HCT116 (cell line): ENCODE measurements around the gene PDE4D. TPM values are rescaled to one million over a fixed set of nuclear protein-coding genes. Genes with fewer than 3 reads are reported as not detected.
A peak's percentile ranks its signal among the peaks of the same experiment; 100 is the strongest.

Experiments used
- ATAC-seq: fragments of 200-7000 bp; cut with Tn5 transposase; 2 replicates; pipeline ENCODE4 v1.9.1; 2020; ENCODE audit warnings: mild to moderate bottlenecking, moderate library complexity
- BruUV-seq: library from RNA; stranded (reverse); fragments of 400-500 nt; replicated peaks from 2 replicates; lab custom pipeline; 2021; lab: Mats Ljungman, UMichigan
- CTCF ChIA-PET: fragments of 300-600 bp; sonication (Branson Sonifier 250); formaldehyde crosslinking; loops from one replicate; lab custom pipeline; 2021; ENCODE audit warnings: antibody characterized with exemption; lab: Charles Lee
- POLR2A ChIA-PET: fragments of 300-600, 350-600 bp; sonication (Branson Sonifier 250); formaldehyde crosslinking; loops from one replicate; lab custom pipeline; 2021; ENCODE audit warnings: antibody characterized with exemption; lab: Charles Lee
- RAD21 ChIA-PET, 2 experiments: fragments of 300-600 bp; sonication (Branson Sonifier 250); formaldehyde crosslinking; loops; one replicate each; lab custom pipeline; 2023; ENCODE audit warnings: low total read pairs in 2 of 2; ENCODE audit not compliant: uncharacterized antibody in 2 of 2, unreplicated experiment in 2 of 2, low non-redundant PET in 1 of 2; lab: Charles Lee
- DNase-seq: peaks from one replicate; pipeline ENCODE4 v3.0.0-alpha.2; 2010; ENCODE audit warnings: low read depth, low spot score
- H2AFZ ChIP-seq: fragments of 200-600 bp; shearing (Covaris generic), sonication (generic); 2 replicates; pipeline ENCODE4 v1.6.1; 2017; ENCODE audit warnings: low read depth, mixed run types, mixed read lengths, antibody characterized with exemption, low read length; ENCODE audit not compliant: poor library complexity, severe bottlenecking
- H3K27ac ChIP-seq: 2 replicates; pipeline ENCODE4 v1.5.1; 2012; ENCODE audit warnings: low read depth, low read length
- H3K27me3 ChIP-seq: fragments of 200-600 bp; sonication (generic); 2 replicates; pipeline ENCODE4 v1.6.1; 2016; ENCODE audit warnings: mixed run types, low read length, mixed read lengths; ENCODE audit not compliant: insufficient read depth
- H3K36me3 ChIP-seq, 2 experiments: fragments of 200-500 bp in 1 of 2; fragments of 200-600 bp in 1 of 2; sonication (Bioruptor generic) in 1 of 2; sonication (generic) in 1 of 2; 2 replicates each; pipeline versions ENCODE4 v1.5.1 to v1.6.1; 2014 to 2016; ENCODE audit warnings: low read length in 2 of 2, inconsistent platforms in 1 of 2, mixed read lengths in 1 of 2, mixed run types in 1 of 2; ENCODE audit not compliant: insufficient read depth in 2 of 2, control insufficient read depth in 1 of 2
- H3K4me1 ChIP-seq, 2 experiments: fragments of 200-600 bp in 1 of 2; sonication (generic) in 1 of 2; 2 replicates each; pipeline versions ENCODE4 v1.5.1 to v1.6.1; 2012 to 2017; ENCODE audit warnings: low read length in 2 of 2, inconsistent platforms in 1 of 2, mild to moderate bottlenecking in 1 of 2, mixed read lengths in 1 of 2, mixed run types in 1 of 2, moderate library complexity in 1 of 2; ENCODE audit not compliant: insufficient read depth in 2 of 2, control insufficient read depth in 1 of 2
- H3K4me2 ChIP-seq: fragments of 200-600 bp; sonication (generic); 2 replicates; pipeline ENCODE4 v1.6.1; 2017; ENCODE audit warnings: mixed run types, low read length, mixed read lengths
- H3K4me3 ChIP-seq, 2 experiments: fragments of 200-600 bp in 1 of 2; sonication (generic) in 1 of 2; replicated peaks in 1 of 2; 2 replicates each; pipeline ENCODE4 v1.5.1; 2011 to 2016; ENCODE audit warnings: low read length in 2 of 2, control low read depth in 1 of 2, low read depth in 1 of 2, mild to moderate bottlenecking in 1 of 2, mixed read lengths in 1 of 2, mixed run types in 1 of 2
- H3K79me2 ChIP-seq: fragments of 200-600 bp; sonication (generic); 2 replicates; pipeline ENCODE4 v1.6.1; 2017; ENCODE audit warnings: mild to moderate bottlenecking, mixed run types, low read length, moderate library complexity, mixed read lengths; ENCODE audit not compliant: insufficient read depth
- H3K9ac ChIP-seq: fragments of 200-600 bp; sonication (generic); 2 replicates; pipeline ENCODE4 v1.6.1; 2016; ENCODE audit warnings: low read length, mixed read lengths
- H3K9me2 ChIP-seq: fragments of 200-600 bp; sonication (generic), shearing (Covaris generic); 2 replicates; pipeline ENCODE4 v1.6.1; 2017; ENCODE audit warnings: mixed run types, mild to moderate bottlenecking, moderate library complexity; ENCODE audit not compliant: insufficient read depth
- H3K9me3 ChIP-seq, 2 experiments: fragments of 200-500 bp in 1 of 2; fragments of 200-600 bp in 1 of 2; sonication (Bioruptor generic) in 1 of 2; sonication (generic) in 1 of 2; 2 replicates each; pipeline ENCODE4 v1.6.1; 2014 to 2017; ENCODE audit warnings: low read length in 2 of 2, mixed read lengths in 2 of 2, inconsistent platforms in 1 of 2, low read depth in 1 of 2, mild to moderate bottlenecking in 1 of 2, mixed run types in 1 of 2, moderate library complexity in 1 of 2; ENCODE audit not compliant: control insufficient read depth in 1 of 2, insufficient read depth in 1 of 2
- H4K20me1 ChIP-seq: fragments of 200-600 bp; sonication (generic), shearing (Covaris generic); 2 replicates; pipeline ENCODE4 v1.6.1; 2017; ENCODE audit warnings: mixed run types, mild to moderate bottlenecking, moderate library complexity; ENCODE audit not compliant: insufficient read depth
- CEBPB ChIP-seq: IDR thresholded peaks from 2 replicates; pipeline ENCODE4 v1.6.1; 2012; ENCODE audit warnings: low read depth
- EZH2phosphoT487 ChIP-seq: fragments of 200-600 bp; IDR thresholded peaks from 2 replicates; pipeline ENCODE4 v1.6.1; 2018; ENCODE audit warnings: antibody characterized with exemption, borderline replicate concordance
- POLR2AphosphoS5 ChIP-seq: IDR thresholded peaks from 2 replicates; pipeline ENCODE4 v1.6.1; 2011; ENCODE audit warnings: mild to moderate bottlenecking, low read depth, low read length, moderate library complexity
- RAD21 ChIP-seq: IDR thresholded peaks from 2 replicates; pipeline ENCODE4 v1.6.1; 2012; ENCODE audit warnings: low read depth, mild to moderate bottlenecking
- SP1 ChIP-seq: IDR thresholded peaks from 2 replicates; pipeline ENCODE4 v1.6.1; 2012; ENCODE audit warnings: low read depth
- intact Hi-C: fragments of 100-400 bp; cut with micrococcal nuclease; formaldehyde crosslinking; loops from 2 replicates; pipeline ENCODE4 v1.10.0; 2022
- total RNA-seq: library from RNA; stranded (reverse); gene quantifications from one replicate; pipeline ENCODE4 v1.2.1, GENCODE V29; 2021; ENCODE audit not compliant: unreplicated experiment
- TF ChIP-seq, protein P1 (sequence below), 3 experiments: fragments of 200-600 bp in 1 of 3; sonication (generic) in 1 of 3; IDR thresholded peaks in 2 of 3; conservative IDR thresholded peaks in 1 of 3; 2 replicates each; pipeline ENCODE4 v1.5.1; 2012 to 2017; ENCODE audit warnings: low read depth in 2 of 3, low read length in 2 of 3, antibody characterized with exemption in 1 of 3, borderline replicate concordance in 1 of 3, control low read depth in 1 of 3, mild to moderate bottlenecking in 1 of 3, mixed read lengths in 1 of 3, mixed run types in 1 of 3, moderate library complexity in 1 of 3; ENCODE audit not compliant: insufficient read depth in 1 of 3

Gene PDE4D
- total RNA-seq, 1 experiment from 2014 or later: 1.1 TPM

DNA sequence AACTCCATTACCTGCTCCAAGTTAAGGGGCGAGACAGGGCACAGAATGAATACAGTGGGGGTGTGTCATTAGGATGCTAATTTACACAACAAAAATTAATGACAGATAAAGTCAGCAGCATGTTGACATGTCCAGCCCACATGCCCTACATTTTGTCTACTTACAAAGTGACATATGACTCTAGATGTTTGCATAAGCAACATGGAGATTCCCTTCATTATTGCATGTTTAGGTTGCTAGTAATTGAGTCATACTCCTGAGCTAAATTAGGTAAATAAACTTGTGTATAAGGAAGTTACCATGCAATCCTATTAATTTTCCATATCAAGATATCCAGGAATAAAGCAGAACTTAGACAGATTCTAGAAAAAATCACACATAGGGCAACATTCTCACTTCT is 232.2 kb downstream of the PDE4D start (continued):
- TF ChIP-seq RAD21: no peak
- TF ChIP-seq POLR2AphosphoS5: no peak
- no peak for TF ChIP-seq CEBPB
- no peak for TF ChIP-seq SP1

GRCh38 chr5:59660737-59661136 is 232.8 kb downstream of the PDE4D start:
- RAD21 ChIA-PET: no interaction called here

More at GRCh38 chr5:59660737-59661136, 232.8 kb downstream of the PDE4D start:
- DNase-seq: no peak
- Histone ChIP-seq H3K9ac (no peak overlapping the region), H3K9me3 (no peaks in the 10 kb centered on the region), H3K9me2 (no peaks in the 10 kb centered on the region), H2AFZ (no peak overlapping the region), H3K4me1 (no peaks in the 10 kb centered on the region), H3K27me3 (peaks cover 5% of the 10 kb centered on the region), H3K4me2 (no peak overlapping the region), H3K4me3 (no peak overlapping the region), H4K20me1 (no peaks in the 10 kb centered on the region), H3K79me2 (no peaks in the 10 kb centered on the region), H3K27ac (no peak overlapping the region), H3K36me3 (no peaks in the 10 kb centered on the region)
- no TSS peak for BruUV-seq
- intact Hi-C loops: no loop called here
- CTCF ChIA-PET: interaction anchor here (0.6 to 3.1 kb wide), 8 partner anchors 12 to 472 kb away, joined by 3 to 18 read pairs (median 4); no protein-coding TSS in a partner anchor
- ATAC-seq: no peak
- TF ChIP-seq, protein P1, sequence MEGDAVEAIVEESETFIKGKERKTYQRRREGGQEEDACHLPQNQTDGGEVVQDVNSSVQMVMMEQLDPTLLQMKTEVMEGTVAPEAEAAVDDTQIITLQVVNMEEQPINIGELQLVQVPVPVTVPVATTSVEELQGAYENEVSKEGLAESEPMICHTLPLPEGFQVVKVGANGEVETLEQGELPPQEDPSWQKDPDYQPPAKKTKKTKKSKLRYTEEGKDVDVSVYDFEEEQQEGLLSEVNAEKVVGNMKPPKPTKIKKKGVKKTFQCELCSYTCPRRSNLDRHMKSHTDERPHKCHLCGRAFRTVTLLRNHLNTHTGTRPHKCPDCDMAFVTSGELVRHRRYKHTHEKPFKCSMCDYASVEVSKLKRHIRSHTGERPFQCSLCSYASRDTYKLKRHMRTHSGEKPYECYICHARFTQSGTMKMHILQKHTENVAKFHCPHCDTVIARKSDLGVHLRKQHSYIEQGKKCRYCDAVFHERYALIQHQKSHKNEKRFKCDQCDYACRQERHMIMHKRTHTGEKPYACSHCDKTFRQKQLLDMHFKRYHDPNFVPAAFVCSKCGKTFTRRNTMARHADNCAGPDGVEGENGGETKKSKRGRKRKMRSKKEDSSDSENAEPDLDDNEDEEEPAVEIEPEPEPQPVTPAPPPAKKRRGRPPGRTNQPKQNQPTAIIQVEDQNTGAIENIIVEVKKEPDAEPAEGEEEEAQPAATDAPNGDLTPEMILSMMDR (IDR thresholded peaks at IDR 0.05 in 2 of 3, conservative IDR thresholded peaks at IDR 0.05 in 1 of 3; ENCODE audit: borderline replicate concordance in 1 of 3, insufficient read depth in 1 of 3, low read depth in 2 of 3, low read length in 2 of 3): 0 out of 6 replicates have a peak, but pooled peaks of 2 of the 3 experiments have one; percentile 7 to 20
- TF ChIP-seq RAD21: peak; percentile 28; the same call in 1 of the 2 replicates
- no peak for TF ChIP-seq EZH2phosphoT487
- POLR2A ChIA-PET: no interaction called here
